Spinal cord (tissue), 9 donors: ENCODE results near the gene GPR52. TPM values are rescaled to one million over a fixed set of nuclear protein-coding genes. Genes with fewer than 3 reads are reported as not detected.

Experiments used
- DNase-seq, 6 donors: peaks; one replicate each; pipeline versions ENCODE4 v3.0.0 to v3.0.0-alpha.2; 2013 to 2015; ENCODE audit warnings: low spot score in 6 of 6, low read depth in 4 of 6
- H3K27ac ChIP-seq: one replicate; pipeline ENCODE4 v1.5.1; 2013; ENCODE audit warnings: low read depth, low read length, control low read depth
- H3K27me3 ChIP-seq: one replicate; pipeline ENCODE4 v1.6.1; 2013; ENCODE audit warnings: low read length; ENCODE audit not compliant: control insufficient read depth, insufficient read depth
- H3K36me3 ChIP-seq: one replicate; pipeline ENCODE4 v1.6.1; 2013; ENCODE audit warnings: low read length; ENCODE audit not compliant: control insufficient read depth, insufficient read depth
- H3K4me1 ChIP-seq: one replicate; pipeline ENCODE4 v1.6.1; 2013; ENCODE audit warnings: low read length; ENCODE audit not compliant: control insufficient read depth, insufficient read depth
- H3K4me3 ChIP-seq: one replicate; pipeline ENCODE4 v1.5.1; 2013; ENCODE audit warnings: low read depth, low read length, control low read depth
- H3K9me3 ChIP-seq: one replicate; pipeline ENCODE4 v1.6.1; 2013; ENCODE audit warnings: low read length; ENCODE audit not compliant: control insufficient read depth, insufficient read depth
- polyA plus RNA-seq, 2 donors: library from polyadenylated mRNA; unstranded; fragments of 120-200 nt; gene quantifications; one replicate each; pipeline ENCODE4 v1.2.1, GENCODE V29; 2013; ENCODE audit not compliant: insufficient read length in 2 of 2
- total RNA-seq, 2 donors: library from RNA; depleted of rRNA in 1 of 2; stranded (reverse); fragments of 120-200 nt in 1 of 2; fragments of >200 nt in 1 of 2; gene quantifications; one replicate each; pipeline versions ENCODE4 v1.2.3 to v1.2.4, GENCODE V29; 2013 to 2014

The GPR52 gene
- total and polyA plus RNA-seq, 4 donors = 0.55 to 3.9 (median 1.3) TPM

- Histone ChIP-seq H3K4me3 (no peak overlapping the region), H3K36me3 (no peaks in the 10 kb centered on the region)
- DNase-seq = peak in 3 of 6 donors; percentile 2 to 41 (median 33)
These were observed 49.7 kb downstream of the GPR52 start for GRCh38 chr1:174497478-174497877.

More at GRCh38 chr1:174497478-174497877, 49.7 kb downstream of the GPR52 start:
- Histone ChIP-seq H3K4me1 (no peaks in the 10 kb centered on the region), H3K27ac (no peak overlapping the region), H3K27me3 (no peaks in the 10 kb centered on the region), H3K9me3 (no peaks in the 10 kb centered on the region)
